Measurements from ENCODE around the gene BRME1.

GRCh38 chr19:13938301-13939064 lies 32.6 kb upstream of the BRME1 start, which contains the start of gene PODNL1:
- TF ChIP-seq RAD21 (IDR thresholded peaks at IDR 0.05; ENCODE audit: low read depth) (no peak), POLR2A (IDR thresholded peaks at IDR 0.05; ENCODE audit: borderline replicate concordance, extremely low read depth, insufficient read depth, insufficient read length) (no peak), CTCF (IDR thresholded peaks at IDR 0.05 in 2 of 3, conservative IDR thresholded peaks at IDR 0.05 in 1 of 3; ENCODE audit: borderline replicate concordance in 1 of 3, insufficient read depth in 1 of 3, low read depth in 2 of 3, low read length in 2 of 3) (no peak), MAX (IDR thresholded peaks at IDR 0.05) (no peak), REST (IDR thresholded peaks at IDR 0.05; ENCODE audit: low read depth) (no peak)
